Vagina (tissue), 2 donors: ENCODE measurements around the gene CFAP99. TPM values are rescaled to one million over a fixed set of nuclear protein-coding genes. Genes with fewer than 3 reads are reported as not detected.
"Not testable (repeated sequence)": the region's sequence is repeated elsewhere in the genome, so short reads cannot be mapped to it uniquely, and the experiment has no call there.

Experiments
- DNase-seq, 2 donors: peaks; one replicate each; pipeline ENCODE4 v3.0.0-alpha.2; 2017; ENCODE audit errors: extremely low spot score in 2 of 2
- H3K27ac ChIP-seq: fragments of 200-600 bp; sonication (generic); one replicate; pipeline ENCODE4 v1.5.1; 2019
- H3K27me3 ChIP-seq: fragments of 200-600 bp; sonication (generic); one replicate; pipeline ENCODE4 v1.5.1; 2019
- H3K36me3 ChIP-seq, 2 donors: fragments of 200-600 bp; sonication (generic); one replicate each; pipeline ENCODE4 v1.5.1; 2017 to 2019
- H3K4me1 ChIP-seq: fragments of 200-600 bp; sonication (generic); one replicate; pipeline ENCODE4 v1.5.1; 2019
- H3K4me3 ChIP-seq, 2 donors: fragments of 200-600 bp; sonication (generic); 1 replicate in 1 of 2; 2 replicates in 1 of 2; pipeline ENCODE4 v1.5.1; 2016 to 2019
- H3K9me3 ChIP-seq: fragments of 200-600 bp; sonication (generic); one replicate; pipeline ENCODE4 v1.5.1; 2019
- CTCF ChIP-seq, 3 experiments: fragments of 450-650 bp in 2 of 3; fragments of 200-600 bp in 1 of 3; sonication (generic) in 1 of 3; IDR thresholded peaks; one replicate each; pipeline ENCODE4 v1.5.1; 2017 to 2019; ENCODE audit warnings: antibody characterized with exemption in 3 of 3, mild to moderate bottlenecking in 2 of 3, moderate library complexity in 2 of 3
- POLR2A ChIP-seq, 2 donors: fragments of 450-650 bp; IDR thresholded peaks; one replicate each; pipeline ENCODE4 v1.6.1; 2017; ENCODE audit warnings: antibody characterized with exemption in 2 of 2, mild to moderate bottlenecking in 2 of 2, moderate library complexity in 2 of 2
- POLR2AphosphoS5 ChIP-seq, 2 donors: sonication (generic); formaldehyde crosslinking; IDR thresholded peaks; one replicate each; pipeline ENCODE4 v1.9.0; 2017; ENCODE audit warnings: antibody characterized with exemption in 2 of 2, mild to moderate bottlenecking in 2 of 2, low read depth in 1 of 2; ENCODE audit not compliant: insufficient read depth in 1 of 2
- intact Hi-C: fragments of 100-400 bp; cut with DNase I; formaldehyde crosslinking; loops from one replicate; pipeline ENCODE4 v1.15.1; 2023
- total RNA-seq: library from RNA; depleted of rRNA; stranded (reverse); fragments of >200 nt; gene quantifications from one replicate; pipeline ENCODE4 v1.2.3, GENCODE V29; 2016

The CFAP99 gene
- total RNA-seq, 1 donor from 2014 or later = not detected

GRCh38 chr4:2373532-2373931 is 45.2 kb upstream of the CFAP99 start:
- TF ChIP-seq POLR2A (IDR thresholded peaks at IDR 0.05) (no peak), CTCF (IDR thresholded peaks at IDR 0.05) (no peak), POLR2AphosphoS5 (IDR thresholded peaks at IDR 0.05; ENCODE audit: insufficient read depth in 1 of 2, low read depth in 1 of 2) (no peak)
- intact Hi-C loops = no loop called here

GRCh38 chr4:2375427-2375826 is 43.3 kb upstream of the CFAP99 start:
- Histone ChIP-seq H3K36me3 (no peaks in the 10 kb centered on the region), H3K4me3 (no peak overlapping the region), H3K9me3 (no peaks in the 10 kb centered on the region), H3K27ac (no peak overlapping the region), H3K4me1 (no peaks in the 10 kb centered on the region), H3K27me3 (no peaks in the 10 kb centered on the region)
- intact Hi-C loops = no loop called here
- TF ChIP-seq CTCF (IDR thresholded peaks at IDR 0.05) = no peak
- no peak for TF ChIP-seq POLR2AphosphoS5 (IDR thresholded peaks at IDR 0.05; ENCODE audit: insufficient read depth in 1 of 2, low read depth in 1 of 2)
- TF ChIP-seq POLR2A (IDR thresholded peaks at IDR 0.05) = no peak
- no peak for DNase-seq

More at GRCh38 chr4:2373532-2373931, 45.2 kb upstream of the CFAP99 start:
- H3K36me3 ChIP-seq = no peaks in the 10 kb centered on the region
- no peak overlapping the region for H3K27ac ChIP-seq
- no peaks in the 10 kb centered on the region for H3K27me3 ChIP-seq
- H3K4me1 ChIP-seq = no peaks in the 10 kb centered on the region
- DNase-seq = no peak
- H3K9me3 ChIP-seq = no peaks in the 10 kb centered on the region
- H3K4me3 ChIP-seq = no peak overlapping the region

- H3K4me1 ChIP-seq = no peaks in the 10 kb centered on the region
- H3K36me3 ChIP-seq = no peaks in the 10 kb centered on the region
- TF ChIP-seq POLR2A (IDR thresholded peaks at IDR 0.05) (no peak), POLR2AphosphoS5 (IDR thresholded peaks at IDR 0.05; ENCODE audit: insufficient read depth in 1 of 2, low read depth in 1 of 2) (no peak), CTCF (IDR thresholded peaks at IDR 0.05) (no peak)
- H3K4me3 ChIP-seq = no peak overlapping the region
- no peak overlapping the region for H3K27ac ChIP-seq
- H3K9me3 ChIP-seq = no peaks in the 10 kb centered on the region
- intact Hi-C loops = no loop called here
- H3K27me3 ChIP-seq = no peaks in the 10 kb centered on the region
- no peak for DNase-seq
Measured at GRCh38 chr4:2377241-2377640, 41.5 kb upstream of the CFAP99 start.

GRCh38 chr4:2378401-2378800 is 40.4 kb upstream of the CFAP99 start:
- intact Hi-C loops = no loop called here
- no peak overlapping the region for H3K27ac ChIP-seq
- no peak for TF ChIP-seq POLR2A (IDR thresholded peaks at IDR 0.05)
- no peak for TF ChIP-seq CTCF (IDR thresholded peaks at IDR 0.05)
- TF ChIP-seq POLR2AphosphoS5 (IDR thresholded peaks at IDR 0.05; ENCODE audit: insufficient read depth in 1 of 2, low read depth in 1 of 2) = no peak
- H3K4me3 ChIP-seq = no peak overlapping the region
- DNase-seq = no peak
- H3K36me3 ChIP-seq = no peaks in the 10 kb centered on the region
- no peaks in the 10 kb centered on the region for H3K4me1 ChIP-seq
- H3K27me3 ChIP-seq = no peaks in the 10 kb centered on the region
- no peaks in the 10 kb centered on the region for H3K9me3 ChIP-seq

GRCh38 chr4:2378898-2379297 is 39.9 kb upstream of the CFAP99 start:
- Histone ChIP-seq H3K9me3 (no peaks in the 10 kb centered on the region), H3K27ac (no peak overlapping the region), H3K36me3 (no peaks in the 10 kb centered on the region), H3K27me3 (no peaks in the 10 kb centered on the region), H3K4me3 (no peak overlapping the region), H3K4me1 (no peaks in the 10 kb centered on the region)
- intact Hi-C loops = no loop called here
- no peak for TF ChIP-seq POLR2AphosphoS5 (IDR thresholded peaks at IDR 0.05; ENCODE audit: insufficient read depth in 1 of 2, low read depth in 1 of 2)
- TF ChIP-seq POLR2A (IDR thresholded peaks at IDR 0.05) = no peak
- no peak for TF ChIP-seq CTCF (IDR thresholded peaks at IDR 0.05)
- DNase-seq = no peak

GRCh38 chr4:2380589-2380988 is 38.2 kb upstream of the CFAP99 start:
- intact Hi-C loops, H3K9me3 ChIP-seq, H3K4me3 ChIP-seq, H3K36me3 ChIP-seq, DNase-seq, H3K4me1 ChIP-seq, H3K27ac ChIP-seq, H3K27me3 ChIP-seq: not testable (repeated sequence)

- H3K9me3 ChIP-seq, H3K27ac ChIP-seq, H3K4me1 ChIP-seq, H3K36me3 ChIP-seq, H3K27me3 ChIP-seq, intact Hi-C loops, H3K4me3 ChIP-seq, DNase-seq: not testable (repeated sequence)
Measured at GRCh38 chr4:2382769-2383202, 36.0 kb upstream of the CFAP99 start.

GRCh38 chr4:2383220-2383631 is 35.5 kb upstream of the CFAP99 start:
- intact Hi-C loops, H3K27me3 ChIP-seq, DNase-seq, H3K36me3 ChIP-seq, H3K27ac ChIP-seq, H3K4me3 ChIP-seq, H3K4me1 ChIP-seq, H3K9me3 ChIP-seq: not testable (repeated sequence)
